Loucy (cell line): ENCODE data around the gene P3H4.
"Not testable (repeated sequence)": the region's sequence is repeated elsewhere in the genome, so short reads cannot be mapped to it uniquely, and the experiment has no call there.

Experiments
- H2AFZ ChIP-seq: fragments of 200-600 bp; sonication (generic); 2 replicates; pipeline ENCODE4 v1.6.0; 2016; ENCODE audit warnings: antibody characterized with exemption, mild to moderate bottlenecking, low read length, moderate library complexity
- H3F3A ChIP-seq: fragments of 200-600 bp; 2 replicates; pipeline ENCODE4 v1.6.0; 2016; ENCODE audit warnings: antibody characterized with exemption, low read depth, mild to moderate bottlenecking
- H3K27me3 ChIP-seq: fragments of 200-600 bp; sonication (generic); 2 replicates; pipeline ENCODE4 v1.6.1; 2014; ENCODE audit warnings: low read length, mild to moderate bottlenecking; ENCODE audit not compliant: insufficient read depth, poor library complexity, severe bottlenecking
- H3K36me3 ChIP-seq: fragments of 200-600 bp; sonication (generic); 2 replicates; pipeline ENCODE4 v1.6.1; 2016; ENCODE audit warnings: low read length; ENCODE audit not compliant: insufficient read depth
- H3K4me1 ChIP-seq: fragments of 200-600 bp; sonication (generic); 2 replicates; pipeline ENCODE4 v1.5.1; 2014; ENCODE audit warnings: low read length, mild to moderate bottlenecking; ENCODE audit not compliant: insufficient read depth, poor library complexity, severe bottlenecking
- H3K4me2 ChIP-seq: fragments of 200-600 bp; sonication (generic); 2 replicates; pipeline ENCODE4 v1.6.0; 2014; ENCODE audit warnings: antibody characterized with exemption, low read length, low read depth, mild to moderate bottlenecking; ENCODE audit not compliant: poor library complexity, severe bottlenecking
- H3K4me3 ChIP-seq: fragments of 200-600 bp; sonication (generic); 2 replicates; pipeline ENCODE4 v1.5.1; 2014; ENCODE audit warnings: low read length, mild to moderate bottlenecking, mixed read lengths; ENCODE audit not compliant: poor library complexity, severe bottlenecking
- H3K79me2 ChIP-seq: fragments of 200-600 bp; sonication (generic); 2 replicates; pipeline ENCODE4 v1.6.1; 2014; ENCODE audit warnings: low read length; ENCODE audit not compliant: insufficient read depth
- H3K9ac ChIP-seq: fragments of 200-600 bp; sonication (generic); 2 replicates; pipeline ENCODE4 v1.6.0; 2014; ENCODE audit warnings: mild to moderate bottlenecking, low read depth, low read length, moderate library complexity; ENCODE audit not compliant: poor library complexity, severe bottlenecking
- H3K9me2 ChIP-seq: fragments of 200-600 bp; sonication (generic); replicated peaks from 2 replicates; pipeline ENCODE4 v1.6.1; 2016; ENCODE audit warnings: low read depth, low read length, mixed read lengths
- H3K9me3 ChIP-seq: fragments of 200-600 bp; sonication (generic); 2 replicates; pipeline ENCODE4 v1.6.1; 2014; ENCODE audit warnings: mild to moderate bottlenecking, antibody characterized with exemption, low read length, low read depth; ENCODE audit not compliant: insufficient read depth
- H4K20me1 ChIP-seq: fragments of 200-600 bp; sonication (generic); 2 replicates; pipeline ENCODE4 v1.6.0; 2014; ENCODE audit warnings: antibody characterized with exemption, low read length, mild to moderate bottlenecking; ENCODE audit not compliant: insufficient read depth, poor library complexity, severe bottlenecking
- CTCF ChIP-seq: fragments of 200-600 bp; sonication (generic); conservative IDR thresholded peaks from 2 replicates; pipeline ENCODE4 v1.5.1; 2014; ENCODE audit warnings: mild to moderate bottlenecking, antibody characterized with exemption, low read length
- EZH2phosphoT487 ChIP-seq: fragments of 200-600 bp; IDR thresholded peaks from 2 replicates; pipeline ENCODE4 v1.6.1; 2018; ENCODE audit warnings: antibody characterized with exemption, mild to moderate bottlenecking, moderate library complexity, borderline replicate concordance

Gene P3H4

GRCh38 chr17:41811549-41812380 is at the start of gene P3H4:
TSS of gene P3H4 (minus strand) at chr17:41811949. CDS start at chr17:41811915, 34 bp downstream.
- no peaks in the 10 kb centered on the region for H3K36me3 ChIP-seq
- H3K4me1 ChIP-seq: peaks cover 32% of the 10 kb centered on the region
- H3K4me3 ChIP-seq: peak within 1 kb of the TSS; percentile 83
- H3F3A ChIP-seq: no peaks in the 10 kb centered on the region
- peak within 1 kb of the TSS; percentile 75 for H3K9ac ChIP-seq
- no peaks in the 10 kb centered on the region for H3K9me2 ChIP-seq
- H4K20me1 ChIP-seq: no peaks in the 10 kb centered on the region
- peak within 1 kb of the TSS; percentile 96 for H2AFZ ChIP-seq
- TF ChIP-seq CTCF: peak; percentile 63
- TF ChIP-seq EZH2phosphoT487: no peak
- peak within 1 kb of the TSS; percentile 99 for H3K4me2 ChIP-seq
- H3K27me3 ChIP-seq: no peaks in the 10 kb centered on the region
- no peaks in the 10 kb centered on the region for H3K9me3 ChIP-seq
- peaks cover 11% of the 10 kb centered on the region for H3K79me2 ChIP-seq

GRCh38 chr17:41860254-41860931 is 48.6 kb upstream of the P3H4 start:
- no peak for TF ChIP-seq CTCF
- TF ChIP-seq EZH2phosphoT487: no peak
- Histone ChIP-seq H3K4me2 (peak overlapping the region; percentile 65), H3F3A (no peaks in the 10 kb centered on the region), H3K9me3 (no peaks in the 10 kb centered on the region), H3K79me2 (peaks cover 84% of the 10 kb centered on the region), H3K27me3 (no peaks in the 10 kb centered on the region), H3K9me2 (no peaks in the 10 kb centered on the region), H3K36me3 (no peaks in the 10 kb centered on the region), H4K20me1 (peaks cover 49% of the 10 kb centered on the region), H3K4me1 (peaks cover 41% of the 10 kb centered on the region), H2AFZ (no peak overlapping the region), H3K4me3 (peak overlapping the region; percentile 46), H3K9ac (peak overlapping the region; percentile 27)

- H3K9me2 ChIP-seq, H2AFZ ChIP-seq, H3F3A ChIP-seq, H3K27me3 ChIP-seq, H3K4me1 ChIP-seq, H3K9ac ChIP-seq, H3K4me2 ChIP-seq, H3K4me3 ChIP-seq, H3K9me3 ChIP-seq: not testable (repeated sequence)
- Histone ChIP-seq H4K20me1 (peaks cover 25% of the 10 kb centered on the region), H3K36me3 (peaks cover 59% of the 10 kb centered on the region), H3K79me2 (peaks cover 67% of the 10 kb centered on the region)
Observed at GRCh38 chr17:41851382-41851781, 39.6 kb upstream of the P3H4 start.
